ENCODE results near the gene POU2F2. TPM values are rescaled to one million over a fixed set of nuclear protein-coding genes. Genes with fewer than 3 reads are reported as not detected.
A peak's percentile ranks its signal among the peaks of the same experiment; 100 is the strongest.

The POU2F2 gene
- total and polyA plus RNA-seq, 9 of the 15 experiments (the other 6 are each of a cell fraction or from before 2014, with no cell fraction given) = 0.03 to 0.68 (median 0.14) TPM

- no peak for DNase-seq (ENCODE audit: extremely low read depth in 1 of 4, low spot score in 3 of 4)
- Histone ChIP-seq H3K9me3 (replicated peaks; ENCODE audit: control insufficient read depth, insufficient read depth, low read depth, low read length) (no peaks in the 10 kb centered on the region), H3K79me2 (ENCODE audit: control insufficient read depth, insufficient read depth, low read length) (no peaks in the 10 kb centered on the region), H3K27me3 (ENCODE audit: control insufficient read depth in 2 of 2, insufficient read depth in 2 of 2, low read length in 2 of 2) (peaks cover 8 to 27% of the 10 kb centered on the region in 2 experiments; a peak in 4 of 5 replicates), H3K9ac (ENCODE audit: insufficient read depth in 1 of 2, low read depth in 2 of 2, low read length in 2 of 2) (no peak overlapping the region), H3K4me3 (no peak overlapping the region), H3K4me1 (replicated peaks in 1 of 2; ENCODE audit: control insufficient read depth in 2 of 2, insufficient read depth in 2 of 2, low read length in 2 of 2) (peaks cover 0 to 5% of the 10 kb centered on the region in 2 experiments; a peak in 2 of 5 replicates), H4K20me1 (replicated peaks; ENCODE audit: control insufficient read depth, insufficient read depth, low read length) (0 out of 2 replicates have a peak, but pooled peaks cover 6% of the 10 kb centered on the region), H3K4me2 (ENCODE audit: insufficient read depth, low read length) (no peak overlapping the region), H3K27ac (ENCODE audit: extremely low read depth, low read depth, low read length) (no peak overlapping the region), H3K9me1 (ENCODE audit: control insufficient read depth, insufficient read depth, low read length) (no peaks in the 10 kb centered on the region), H2AFZ (ENCODE audit: low read depth, low read length) (no peak overlapping the region), H3K36me3 (ENCODE audit: control insufficient read depth, insufficient read depth, low read length) (no peaks in the 10 kb centered on the region)
- no peak for ATAC-seq
- FAIRE-seq = no peak
- POLR2A ChIA-PET = interaction anchor here (0.7 to 1.5 kb wide), 3 partner anchors 9 to 305 kb away, joined by 3 to 5 read pairs (median 3); no protein-coding TSS in a partner anchor
- intact Hi-C loops (cut with micrococcal nuclease) = no loop called here
- 0% methylated on average over 1 of the region's 1 CpG for WGBS (ENCODE audit: insufficient coverage, low coverage, missing lambda C conversion rate)
- CTCF ChIA-PET (ENCODE audit: low intra/inter-chr PET ratio) = no interaction called here
- no TSS peak for BruUV-seq (replicated peaks)
- in situ Hi-C loops (cut with MboI) = loop anchor here (25.0 kb wide), 1 partner anchor 427 kb away; the partner anchor contains the start of gene CEACAM1
- TF ChIP-seq HDAC3 (IDR thresholded peaks at IDR 0.05; ENCODE audit: borderline replicate concordance, partially characterized antibody) = no peak
- TF ChIP-seq, protein P1, sequence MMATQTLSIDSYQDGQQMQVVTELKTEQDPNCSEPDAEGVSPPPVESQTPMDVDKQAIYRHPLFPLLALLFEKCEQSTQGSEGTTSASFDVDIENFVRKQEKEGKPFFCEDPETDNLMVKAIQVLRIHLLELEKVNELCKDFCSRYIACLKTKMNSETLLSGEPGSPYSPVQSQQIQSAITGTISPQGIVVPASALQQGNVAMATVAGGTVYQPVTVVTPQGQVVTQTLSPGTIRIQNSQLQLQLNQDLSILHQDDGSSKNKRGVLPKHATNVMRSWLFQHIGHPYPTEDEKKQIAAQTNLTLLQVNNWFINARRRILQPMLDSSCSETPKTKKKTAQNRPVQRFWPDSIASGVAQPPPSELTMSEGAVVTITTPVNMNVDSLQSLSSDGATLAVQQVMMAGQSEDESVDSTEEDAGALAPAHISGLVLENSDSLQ (IDR thresholded peaks at IDR 0.05) = no peak
- TF ChIP-seq, protein P2, sequence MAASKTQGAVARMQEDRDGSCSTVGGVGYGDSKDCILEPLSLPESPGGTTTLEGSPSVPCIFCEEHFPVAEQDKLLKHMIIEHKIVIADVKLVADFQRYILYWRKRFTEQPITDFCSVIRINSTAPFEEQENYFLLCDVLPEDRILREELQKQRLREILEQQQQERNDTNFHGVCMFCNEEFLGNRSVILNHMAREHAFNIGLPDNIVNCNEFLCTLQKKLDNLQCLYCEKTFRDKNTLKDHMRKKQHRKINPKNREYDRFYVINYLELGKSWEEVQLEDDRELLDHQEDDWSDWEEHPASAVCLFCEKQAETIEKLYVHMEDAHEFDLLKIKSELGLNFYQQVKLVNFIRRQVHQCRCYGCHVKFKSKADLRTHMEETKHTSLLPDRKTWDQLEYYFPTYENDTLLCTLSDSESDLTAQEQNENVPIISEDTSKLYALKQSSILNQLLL (CRISPR knock-in tag; IDR thresholded peaks at IDR 0.05; ENCODE audit: borderline replicate concordance) = no peak
- TF ChIP-seq BCOR (IDR thresholded peaks at IDR 0.05) = peak; percentile 87
- TF ChIP-seq ADNP (tag; IDR thresholded peaks at IDR 0.05) = peak; percentile 57; the same call in 1 of the 2 replicates
- TF ChIP-seq KDM1A (IDR thresholded peaks at IDR 0.05) = peak; percentile 42 to 59; a peak in 2 of 4 replicates
- TF ChIP-seq CTCF (IDR thresholded peaks at IDR 0.05 in 2 of 3, conservative IDR thresholded peaks at IDR 0.05 in 1 of 3; ENCODE audit: insufficient read depth in 2 of 3, low read depth in 1 of 3, low read length in 3 of 3) = no peak
- TF ChIP-seq MTA3 (IDR thresholded peaks at IDR 0.05; ENCODE audit: borderline replicate concordance) = no peak
These were observed 21.6 kb downstream of the POU2F2 start for GRCh38 chr19:42110658-42111057.

Data from K562 (cell line).